MM.1S (cell line): ENCODE results near the gene CCDC28B.

Experiments
- DNase-seq: peaks from one replicate; pipeline ENCODE4 v3.0.0-alpha.2; 2015
- H2AFZ ChIP-seq: fragments of 300-600 bp; sonication (generic); 2 replicates; pipeline ENCODE4 v1.6.0; 2016; ENCODE audit warnings: antibody characterized with exemption, low read length
- H3F3A ChIP-seq: fragments of 300-600 bp; sonication (generic); 2 replicates; pipeline ENCODE4 v1.6.1; 2016; ENCODE audit warnings: mild to moderate bottlenecking, antibody characterized with exemption, low read length, moderate library complexity, mixed read lengths; ENCODE audit not compliant: insufficient read depth
- H3K27ac ChIP-seq: fragments of 300-600 bp; sonication (generic); 2 replicates; pipeline ENCODE4 v1.5.1; 2016; ENCODE audit warnings: mild to moderate bottlenecking, low read length
- H3K27me3 ChIP-seq: fragments of 300-600 bp; sonication (generic); replicated peaks from 2 replicates; pipeline ENCODE4 v1.6.0; 2016; ENCODE audit warnings: low read length; ENCODE audit not compliant: insufficient read depth
- H3K36me3 ChIP-seq: fragments of 300-600 bp; sonication (generic); replicated peaks from 2 replicates; pipeline ENCODE4 v1.6.1; 2016; ENCODE audit warnings: mild to moderate bottlenecking, low read length, mixed read lengths; ENCODE audit not compliant: insufficient read depth
- H3K4me1 ChIP-seq: fragments of 300-600 bp; sonication (generic); 2 replicates; pipeline ENCODE4 v1.6.1; 2016; ENCODE audit warnings: low read length, mixed read lengths
- H3K4me2 ChIP-seq: fragments of 300-600 bp; sonication (generic); 2 replicates; pipeline ENCODE4 v1.6.0; 2016; ENCODE audit warnings: low read depth, low read length
- H3K4me3 ChIP-seq: fragments of 300-600 bp; sonication (generic); 2 replicates; pipeline ENCODE4 v1.5.1; 2016; ENCODE audit warnings: low read length, mixed read lengths
- H3K79me2 ChIP-seq: fragments of 300-600 bp; sonication (generic); 2 replicates; pipeline ENCODE4 v1.6.1; 2016; ENCODE audit warnings: mixed run types, low read length, mixed read lengths
- H3K9ac ChIP-seq: fragments of 300-600 bp; sonication (generic); 2 replicates; pipeline ENCODE4 v1.6.1; 2016; ENCODE audit warnings: low read length, mixed read lengths
- H3K9me2 ChIP-seq: fragments of 300-600 bp; sonication (generic); replicated peaks from 2 replicates; pipeline ENCODE4 v1.6.1; 2016; ENCODE audit warnings: mild to moderate bottlenecking, low read length, mixed read lengths; ENCODE audit not compliant: insufficient read depth
- H3K9me3 ChIP-seq: fragments of 300-600 bp; sonication (generic); replicated peaks from 2 replicates; pipeline ENCODE4 v1.6.1; 2016; ENCODE audit warnings: mild to moderate bottlenecking, low read length, mixed read lengths; ENCODE audit not compliant: insufficient read depth
- H4K20me1 ChIP-seq: fragments of 300-600 bp; sonication (generic); 2 replicates; pipeline ENCODE4 v1.6.1; 2016; ENCODE audit warnings: mild to moderate bottlenecking, low read length, moderate library complexity, mixed read lengths; ENCODE audit not compliant: insufficient read depth
- EZH2 ChIP-seq: fragments of 300-600 bp; sonication (generic); optimal IDR thresholded peaks from 2 replicates; pipeline ENCODE3; 2017; ENCODE audit warnings: low read depth, mild to moderate bottlenecking, antibody characterized with exemption, low read length, mixed read lengths
- EZH2phosphoT487 ChIP-seq: fragments of 300-600 bp; sonication (generic); IDR thresholded peaks from 2 replicates; pipeline ENCODE4 v1.6.1; 2018; ENCODE audit warnings: antibody characterized with exemption, low read length
- TF ChIP-seq, protein P1 (sequence below): fragments of 300-600 bp; sonication (generic); IDR thresholded peaks from 2 replicates; pipeline ENCODE4 v1.5.1; 2016; ENCODE audit warnings: antibody characterized with exemption, low read length, mixed read lengths

The CCDC28B gene

DNA sequence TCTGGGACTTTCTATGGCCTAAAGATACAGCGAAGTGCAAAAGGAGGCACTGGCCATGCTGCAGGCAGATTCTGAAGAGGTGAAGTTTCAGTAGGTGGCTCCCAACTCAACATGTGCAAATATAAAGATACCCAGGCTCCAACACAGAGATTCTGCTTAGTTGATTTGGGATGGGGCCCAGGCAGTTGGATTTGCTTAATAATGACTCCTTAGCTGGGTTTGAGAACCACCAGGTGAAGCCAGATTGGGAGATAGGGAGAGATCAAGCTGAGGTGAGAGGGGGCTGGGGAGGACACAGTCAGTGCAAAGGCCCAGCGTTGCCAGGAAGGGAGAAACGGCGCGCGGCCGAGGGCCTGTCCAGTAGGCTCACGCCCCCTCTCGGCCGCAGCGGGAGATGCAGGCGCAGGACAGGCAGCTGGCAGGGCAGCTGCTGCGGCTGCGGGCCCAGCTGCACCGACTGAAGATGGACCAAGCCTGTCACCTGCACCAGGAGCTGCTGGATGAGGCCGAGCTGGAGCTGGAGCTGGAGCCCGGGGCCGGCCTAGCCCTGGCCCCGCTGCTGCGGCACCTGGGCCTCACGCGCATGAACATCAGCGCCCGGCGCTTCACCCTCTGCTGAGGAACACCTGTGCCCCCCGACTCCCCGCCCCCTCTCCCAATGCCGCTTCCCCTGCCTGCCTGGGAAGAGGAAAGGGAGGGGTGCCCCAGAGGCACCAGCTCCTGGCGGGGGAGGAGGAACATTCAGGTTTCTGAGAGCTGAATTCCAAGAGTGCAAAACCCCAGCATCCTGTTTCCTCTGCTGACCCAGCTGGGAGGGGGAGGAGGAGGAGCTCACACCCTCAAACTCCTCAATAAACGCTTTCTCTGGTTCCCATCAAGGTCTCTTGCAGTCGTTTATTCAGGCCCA is 47.8 kb downstream of the CCDC28B start:
- Histone ChIP-seq H3K9me2 (no peaks in the 10 kb centered on the region), H3F3A (peaks cover 24% of the 10 kb centered on the region), H3K4me1 (peaks cover 34% of the 10 kb centered on the region), H2AFZ (peak overlapping the region; percentile 69), H3K9me3 (no peaks in the 10 kb centered on the region), H3K9ac (peak overlapping the region; percentile 18; the same call in 1 of the 2 replicates), H3K36me3 (no peaks in the 10 kb centered on the region), H3K27me3 (no peaks in the 10 kb centered on the region), H3K4me3 (no peak overlapping the region), H3K27ac (peak overlapping the region; percentile 99; the same call in 1 of the 2 replicates), H3K79me2 (no peaks in the 10 kb centered on the region), H4K20me1 (no peaks in the 10 kb centered on the region), H3K4me2 (peak overlapping the region; percentile 33; the same call in 1 of the 2 replicates)
- peak; percentile 86 for DNase-seq
- TF ChIP-seq, protein P1, sequence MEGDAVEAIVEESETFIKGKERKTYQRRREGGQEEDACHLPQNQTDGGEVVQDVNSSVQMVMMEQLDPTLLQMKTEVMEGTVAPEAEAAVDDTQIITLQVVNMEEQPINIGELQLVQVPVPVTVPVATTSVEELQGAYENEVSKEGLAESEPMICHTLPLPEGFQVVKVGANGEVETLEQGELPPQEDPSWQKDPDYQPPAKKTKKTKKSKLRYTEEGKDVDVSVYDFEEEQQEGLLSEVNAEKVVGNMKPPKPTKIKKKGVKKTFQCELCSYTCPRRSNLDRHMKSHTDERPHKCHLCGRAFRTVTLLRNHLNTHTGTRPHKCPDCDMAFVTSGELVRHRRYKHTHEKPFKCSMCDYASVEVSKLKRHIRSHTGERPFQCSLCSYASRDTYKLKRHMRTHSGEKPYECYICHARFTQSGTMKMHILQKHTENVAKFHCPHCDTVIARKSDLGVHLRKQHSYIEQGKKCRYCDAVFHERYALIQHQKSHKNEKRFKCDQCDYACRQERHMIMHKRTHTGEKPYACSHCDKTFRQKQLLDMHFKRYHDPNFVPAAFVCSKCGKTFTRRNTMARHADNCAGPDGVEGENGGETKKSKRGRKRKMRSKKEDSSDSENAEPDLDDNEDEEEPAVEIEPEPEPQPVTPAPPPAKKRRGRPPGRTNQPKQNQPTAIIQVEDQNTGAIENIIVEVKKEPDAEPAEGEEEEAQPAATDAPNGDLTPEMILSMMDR, result peak; percentile 93
- TF ChIP-seq EZH2phosphoT487 (no peak), EZH2 (no peak)

DNA sequence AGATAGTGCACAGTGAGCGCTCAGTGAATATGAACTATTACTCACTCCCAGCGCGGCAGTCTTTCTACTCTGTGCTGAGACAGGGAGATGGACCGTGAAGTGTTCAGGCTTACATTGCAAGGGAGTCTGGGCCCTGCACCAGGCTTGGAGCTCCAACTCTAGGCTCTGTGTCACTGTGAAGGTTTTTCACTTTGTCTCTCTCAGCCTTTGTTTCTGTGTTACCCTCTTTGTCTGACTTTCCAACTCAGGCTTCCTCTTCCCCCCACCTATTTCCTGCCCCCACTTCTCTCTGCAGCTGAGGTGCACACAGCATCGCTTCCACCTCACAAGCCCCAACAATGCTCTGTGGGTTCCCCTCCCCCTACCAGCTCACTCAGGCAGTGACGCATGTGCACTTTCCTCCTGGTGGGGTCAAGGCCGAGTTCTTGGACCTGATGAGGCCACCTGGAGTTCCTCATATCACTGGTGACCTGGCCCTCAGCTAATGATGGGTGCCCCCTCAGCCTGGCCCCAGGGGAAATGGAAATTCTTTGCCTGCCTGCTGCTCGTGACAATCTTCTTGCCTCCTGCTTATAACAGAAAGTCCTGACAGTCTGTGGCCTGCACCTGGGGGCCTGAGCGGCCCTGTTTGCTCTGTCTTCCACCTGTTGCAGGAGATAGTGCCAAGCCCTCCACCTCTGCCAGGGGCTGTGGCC is 49.6 kb downstream of the CCDC28B start:
- H3K4me2 ChIP-seq, result peak overlapping the region; percentile 93
- no peaks in the 10 kb centered on the region for H3K79me2 ChIP-seq
- no peaks in the 10 kb centered on the region for H3K9me3 ChIP-seq
- H4K20me1 ChIP-seq, result no peaks in the 10 kb centered on the region
- TF ChIP-seq, protein P1, result no peak
- TF ChIP-seq EZH2 (no peak), EZH2phosphoT487 (no peak)
- H3K9ac ChIP-seq, result peak overlapping the region; percentile 86
- H3K4me3 ChIP-seq, result peak overlapping the region; percentile 56
- H3K36me3 ChIP-seq, result no peaks in the 10 kb centered on the region
- H3K4me1 ChIP-seq, result peaks cover 41% of the 10 kb centered on the region
- peak overlapping the region; percentile 99 for H3K27ac ChIP-seq
- H2AFZ ChIP-seq, result peak overlapping the region; percentile 67
- H3K27me3 ChIP-seq, result no peaks in the 10 kb centered on the region
- H3K9me2 ChIP-seq, result no peaks in the 10 kb centered on the region
- peak; percentile 97 for DNase-seq
- H3F3A ChIP-seq, result peaks cover 24% of the 10 kb centered on the region

DNA sequence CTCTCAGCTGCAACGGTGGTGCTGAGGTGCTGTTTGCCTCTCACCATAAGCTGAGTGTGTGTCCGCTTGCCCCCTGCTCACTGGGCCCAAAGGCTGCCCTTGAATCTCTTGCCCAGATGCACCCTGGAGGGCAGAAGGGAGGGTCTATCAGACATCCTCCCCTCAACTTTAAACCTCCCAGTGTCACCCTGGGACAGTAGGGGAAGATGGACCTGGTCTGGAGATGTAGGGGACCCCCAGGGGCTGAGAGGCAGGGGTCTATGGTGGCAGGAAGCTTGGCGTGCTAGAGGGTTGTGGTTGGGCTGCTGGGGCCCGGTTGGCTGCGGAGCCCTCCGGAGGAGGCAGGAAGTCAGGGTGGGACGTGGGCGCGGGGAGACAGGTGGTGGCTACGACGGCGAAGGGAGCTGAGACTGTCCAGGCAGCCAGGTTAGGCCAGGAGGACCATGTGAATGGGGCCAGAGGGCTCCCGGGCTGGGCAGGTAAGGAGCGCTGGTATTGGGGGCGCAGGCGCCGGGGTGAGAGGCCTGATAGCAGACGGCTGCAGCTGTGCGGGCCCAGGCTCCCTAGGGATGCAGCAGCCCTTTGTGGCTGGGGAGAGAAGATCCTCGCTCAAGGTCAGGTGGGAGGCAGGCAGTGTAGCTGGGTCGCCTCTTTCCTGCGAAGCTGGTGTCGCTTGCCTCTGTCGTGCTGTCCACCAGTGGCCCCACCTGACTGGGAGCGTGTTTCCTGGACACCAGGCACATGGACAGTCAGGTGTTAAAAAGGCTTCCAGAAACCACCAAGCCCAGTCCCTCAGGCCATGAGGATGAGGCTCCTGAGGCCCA is 50.7 kb downstream of the CCDC28B start, which contains the start of gene LCK:
LCK (plus strand) TSS at position 373 of the 824 bp plus-strand sequence. CDS start 23,065 bp downstream, outside the sequence.
- DNase-seq, result no peak
- H3K27me3 ChIP-seq, result no peaks in the 10 kb centered on the region
- TF ChIP-seq EZH2phosphoT487, result no peak
- TF ChIP-seq, protein P1, result no peak
- no peak for TF ChIP-seq EZH2
- peak within 1 kb of the TSS; percentile 99 for H3K27ac ChIP-seq
- H3K36me3 ChIP-seq, result no peaks in the 10 kb centered on the region
- no peaks in the 10 kb centered on the region for H3K79me2 ChIP-seq
- H3K4me2 ChIP-seq, result peak within 1 kb of the TSS; percentile 93
- H3F3A ChIP-seq, result peaks cover 24% of the 10 kb centered on the region
- H3K9me2 ChIP-seq, result no peaks in the 10 kb centered on the region
- H3K9ac ChIP-seq, result peak within 1 kb of the TSS; percentile 86
- H3K9me3 ChIP-seq, result no peaks in the 10 kb centered on the region
- peak within 1 kb of the TSS; percentile 65 for H2AFZ ChIP-seq
- no peaks in the 10 kb centered on the region for H4K20me1 ChIP-seq
- H3K4me3 ChIP-seq, result 0 out of 2 replicates have a peak within 1 kb of the TSS, but pooled peaks have one; percentile 4
- peaks cover 41% of the 10 kb centered on the region for H3K4me1 ChIP-seq
